ENCODE results near the gene DMAC1. TPM values are rescaled to one million over a fixed set of nuclear protein-coding genes. Genes with fewer than 3 reads are reported as not detected.

Gene DMAC1
- 100 to 1,000 TPM in 1 of 3 donors, 10 to 100 TPM in 2; 84.5 to 101 (median 97.1) TPM for polyA plus RNA-seq (ENCODE audit: insufficient read length in 3 of 3)

GRCh38 chr9:7799234-7799943 is at the start of gene DMAC1:
TSS of gene DMAC1 (minus strand) at chr9:7799778. CDS start at chr9:7799734, 44 bp downstream.
- peak; percentile 67 to 74 (median 72) for DNase-seq (ENCODE audit: low read depth in 3 of 3, low spot score in 2 of 3)

- DNase-seq (ENCODE audit: low read depth in 3 of 3, low spot score in 2 of 3) = no peak
Observed at GRCh38 chr9:7849362-7849761, 49.8 kb upstream of the DMAC1 start.

GRCh38 chr9:7848498-7848897 is 48.9 kb upstream of the DMAC1 start:
- no peak for DNase-seq (ENCODE audit: low read depth in 3 of 3, low spot score in 2 of 3)

- no peak for DNase-seq (ENCODE audit: low read depth in 3 of 3, low spot score in 2 of 3)
Observed at GRCh38 chr9:7844242-7844641, 44.7 kb upstream of the DMAC1 start.

- DNase-seq (ENCODE audit: low read depth in 3 of 3, low spot score in 2 of 3) = no peak
Observed at GRCh38 chr9:7841831-7842230, 42.3 kb upstream of the DMAC1 start.

- DNase-seq (ENCODE audit: low read depth in 3 of 3, low spot score in 2 of 3) = no peak
Observed at GRCh38 chr9:7834531-7834930, 35.0 kb upstream of the DMAC1 start.

- DNase-seq (ENCODE audit: low read depth in 3 of 3, low spot score in 2 of 3) = no peak
Observed at GRCh38 chr9:7828334-7828733, 28.8 kb upstream of the DMAC1 start.

- no peak for DNase-seq (ENCODE audit: low read depth in 3 of 3, low spot score in 2 of 3)
Observed at GRCh38 chr9:7827792-7828191, 28.2 kb upstream of the DMAC1 start.

- no peak for DNase-seq (ENCODE audit: low read depth in 3 of 3, low spot score in 2 of 3)
Observed at GRCh38 chr9:7827056-7827455, 27.5 kb upstream of the DMAC1 start.

GRCh38 chr9:7823651-7824050 is 24.1 kb upstream of the DMAC1 start:
- no peak for DNase-seq (ENCODE audit: low read depth in 3 of 3, low spot score in 2 of 3)

- DNase-seq (ENCODE audit: low read depth in 3 of 3, low spot score in 2 of 3) = no peak
Observed at GRCh38 chr9:7819984-7820383, 20.4 kb upstream of the DMAC1 start.

- DNase-seq (ENCODE audit: low read depth in 3 of 3, low spot score in 2 of 3) = no peak
Observed at GRCh38 chr9:7816021-7816420, 16.4 kb upstream of the DMAC1 start.

- no peak for DNase-seq (ENCODE audit: low read depth in 3 of 3, low spot score in 2 of 3)
Observed at GRCh38 chr9:7813030-7813429, 13.5 kb upstream of the DMAC1 start.

- DNase-seq (ENCODE audit: low read depth in 3 of 3, low spot score in 2 of 3) = no peak
Observed at GRCh38 chr9:7811677-7812076, 12.1 kb upstream of the DMAC1 start.

- DNase-seq (ENCODE audit: low read depth in 3 of 3, low spot score in 2 of 3) = no peak
Observed at GRCh38 chr9:7802666-7803065, 3.1 kb upstream of the DMAC1 start.

- DNase-seq (ENCODE audit: low read depth in 3 of 3, low spot score in 2 of 3) = no peak
Observed at GRCh38 chr9:7799944-7800285, 337 bp upstream of the DMAC1 start.

GRCh38 chr9:7794196-7794595 is 5.4 kb downstream of the DMAC1 start:
- DNase-seq (ENCODE audit: low read depth in 3 of 3, low spot score in 2 of 3) = no peak

- no peak for DNase-seq (ENCODE audit: low read depth in 3 of 3, low spot score in 2 of 3)
Observed at GRCh38 chr9:7791394-7791793, 8.2 kb downstream of the DMAC1 start.

GRCh38 chr9:7790819-7791182 is 8.8 kb downstream of the DMAC1 start:
- DNase-seq (ENCODE audit: low read depth in 3 of 3, low spot score in 2 of 3) = no peak

GRCh38 chr9:7790022-7790818 is 9.4 kb downstream of the DMAC1 start:
- no peak for DNase-seq (ENCODE audit: low read depth in 3 of 3, low spot score in 2 of 3)

GRCh38 chr9:7788772-7789171 is 10.8 kb downstream of the DMAC1 start:
- no peak for DNase-seq (ENCODE audit: low read depth in 3 of 3, low spot score in 2 of 3)

GRCh38 chr9:7785813-7786212 is 13.8 kb downstream of the DMAC1 start:
- no peak for DNase-seq (ENCODE audit: low read depth in 3 of 3, low spot score in 2 of 3)
